Adrenal gland (tissue), 12 donors: ENCODE measurements around the gene DNAH11. TPM values are rescaled to one million over a fixed set of nuclear protein-coding genes. Genes with fewer than 3 reads are reported as not detected.
"Not testable (repeated sequence)": the region's sequence is repeated elsewhere in the genome, so short reads cannot be mapped to it uniquely, and the experiment has no call there.

Experiments used
- DNase-seq, 7 donors: peaks; one replicate each; pipeline ENCODE4 v3.0.0-alpha.2; 2019 to 2020
- H3K27ac ChIP-seq, 5 donors: fragments of 200-600 bp; sonication (generic) in 4 of 5; 1 replicate in 3 of 5; 2 replicates in 2 of 5; pipeline versions ENCODE4 v1.5.1 to v1.8.0; 2016 to 2020; ENCODE audit warnings: mild to moderate bottlenecking in 1 of 5
- H3K27me3 ChIP-seq: fragments of 200-600 bp; 2 replicates; pipeline ENCODE4 v1.8.0; 2021
- H3K36me3 ChIP-seq, 2 donors: fragments of 200-600 bp; replicated peaks in 1 of 2; 1 replicate in 1 of 2; 2 replicates in 1 of 2; pipeline versions ENCODE4 v1.5.1 to v1.8.0; 2018 to 2022
- H3K4me1 ChIP-seq, 2 donors: fragments of 200-600 bp; replicated peaks in 1 of 2; 1 replicate in 1 of 2; 2 replicates in 1 of 2; pipeline versions ENCODE4 v1.5.1 to v1.8.0; 2018 to 2021
- H3K4me3 ChIP-seq, 4 donors: fragments of 200-600 bp; sonication (generic) in 3 of 4; one replicate each; pipeline ENCODE4 v1.5.1; 2016 to 2018
- H3K9me3 ChIP-seq, 3 donors: fragments of 200-600 bp; sonication (generic) in 1 of 3; replicated peaks in 1 of 3; 1 replicate in 2 of 3; 2 replicates in 1 of 3; pipeline versions ENCODE4 v1.5.1 to v1.8.0; 2016 to 2021
- CTCF ChIP-seq, 6 experiments: fragments of 450-650 bp in 4 of 6; fragments of 200-600 bp in 2 of 6; sonication (generic) in 1 of 6; IDR thresholded peaks; 1 replicate in 5 of 6; 2 replicates in 1 of 6; pipeline versions ENCODE4 v1.5.1 to v1.8.0; 2016 to 2021; ENCODE audit warnings: antibody characterized with exemption in 6 of 6, mild to moderate bottlenecking in 2 of 6, moderate library complexity in 1 of 6
- POLR2A ChIP-seq, 2 donors: fragments of 450-650 bp; IDR thresholded peaks; one replicate each; pipeline ENCODE4 v1.6.1; 2017; ENCODE audit warnings: antibody characterized with exemption in 2 of 2, mild to moderate bottlenecking in 2 of 2, moderate library complexity in 1 of 2
- WGBS, 4 donors: extraction: QIAGEN DNeasy Blood & Tissue Kit in 2 of 4; methylation state at CpG; one replicate each; pipeline versions ENCODE4 v1.1.5 to v1.1.7; 2013 to 2017; 5-methylcytosine and 5-hydroxymethylcytosine counted together
- intact Hi-C, 2 donors: fragments of 100-400 bp; cut with DNase I; formaldehyde crosslinking; loops; one replicate each; pipeline versions ENCODE4 v1.14.1 to v1.15.0; 2022 to 2023
- polyA plus RNA-seq, 3 donors: library from polyadenylated mRNA; stranded (reverse); fragments of 200-250 nt in 2 of 3; fragments of 350-450 nt in 1 of 3; fragmentation: Illumina TruSeq in 1 of 3; extraction: RNeasy Lipid Tissue Mini Kit (QIAGEN cat#74804) in 1 of 3; gene quantifications; one replicate each; pipeline ENCODE4 v1.2.3, GENCODE V29; 2013 to 2014
- total RNA-seq, 9 donors: library from RNA; depleted of rRNA in 4 of 9; stranded (reverse); fragments of >200 nt in 4 of 9; fragments of 120-200 nt in 1 of 9; fragmentation: NEBNext Ultra II Directional in 1 of 9; extraction: Animal tissue kit (Norgen Biotek cat#: 25700) in 1 of 9; gene quantifications; one replicate each; pipeline versions ENCODE4 v1.1.0 to v1.2.4, GENCODE V29; 2013 to 2023
- donor health status: healthy with polysubstance abuse.
- donor health status: Bipolar disorder and iron deficiency.
- donor health status: DM: yes; HTN: yes; CAD: no.
- donor health status: DM: no; HTN: no; CAD: no.
- donor health status: DM: no; HTN: no; CAD: no.
- donor health status: DM: yes; HTN: yes; CAD: no.

DNAH11 gene
- total and polyA plus RNA-seq, 12 donors, result 5.1 to 77.7 (median 23.1) TPM

DNA sequence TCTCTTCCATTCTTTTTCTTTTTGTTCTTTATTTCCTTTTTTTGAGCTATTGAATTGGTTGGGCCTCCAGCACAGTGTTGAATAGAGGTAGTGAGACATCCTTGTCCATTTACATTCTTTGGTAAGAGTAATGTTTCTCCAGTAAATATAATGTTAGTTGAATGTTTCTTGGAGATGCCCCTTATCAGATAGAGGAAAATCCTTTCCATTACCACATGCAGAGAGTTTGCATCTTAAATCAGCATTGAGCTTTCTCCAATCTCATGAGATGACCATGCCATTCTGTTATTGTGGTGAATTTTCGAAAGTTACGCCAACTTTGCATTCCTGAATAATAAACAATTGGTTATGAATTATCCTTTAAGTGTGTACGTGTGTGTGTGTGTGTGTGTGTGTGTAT lies 127.7 kb downstream of the DNAH11 start:
- Histone ChIP-seq H3K27me3 (no peaks in the 10 kb centered on the region), H3K4me3 (no peak overlapping the region), H3K9me3 (no peaks in the 10 kb centered on the region), H3K4me1 (no peaks in the 10 kb centered on the region), H3K36me3 (no peaks in the 10 kb centered on the region), H3K27ac (no peak overlapping the region)
- no peak for TF ChIP-seq CTCF (IDR thresholded peaks at IDR 0.05)
- no peak for DNase-seq
- WGBS, 4 donors, result 77 to 93% (median 89%) methylated on average over 3 of the region's 3 CpGs
- intact Hi-C loops, result no loop called here

DNA sequence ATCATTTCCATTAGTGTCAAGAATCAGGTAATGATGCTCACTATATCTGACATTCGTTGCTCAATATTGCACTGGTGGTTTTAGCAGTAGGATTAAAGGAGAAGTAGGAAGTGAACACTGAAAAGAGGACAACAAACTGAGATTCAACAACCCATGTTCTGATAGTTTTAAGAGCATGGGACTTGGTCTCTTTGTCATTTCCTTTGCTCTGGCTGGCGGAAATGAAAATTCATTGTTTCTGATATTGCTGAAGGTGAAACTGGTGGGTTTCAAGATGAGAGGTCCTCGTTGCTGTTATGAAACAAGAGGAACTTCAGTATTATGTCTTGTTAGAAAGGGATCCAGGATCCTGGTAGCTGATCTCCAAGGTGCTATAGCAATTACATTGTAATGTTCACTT lies 129.0 kb downstream of the DNAH11 start:
- H3K4me3 ChIP-seq, result no peak overlapping the region
- no peaks in the 10 kb centered on the region for H3K27me3 ChIP-seq
- DNase-seq, result no peak
- H3K27ac ChIP-seq, result no peak overlapping the region
- TF ChIP-seq POLR2A (IDR thresholded peaks at IDR 0.05) (no peak), CTCF (IDR thresholded peaks at IDR 0.05) (no peak)
- H3K9me3 ChIP-seq, result no peaks in the 10 kb centered on the region
- no peaks in the 10 kb centered on the region for H3K36me3 ChIP-seq
- no peaks in the 10 kb centered on the region for H3K4me1 ChIP-seq
- intact Hi-C loops, result no loop called here
- WGBS, 4 donors, result 64 to 83% (median 73%) methylated on average over 3 of the region's 3 CpGs

DNA sequence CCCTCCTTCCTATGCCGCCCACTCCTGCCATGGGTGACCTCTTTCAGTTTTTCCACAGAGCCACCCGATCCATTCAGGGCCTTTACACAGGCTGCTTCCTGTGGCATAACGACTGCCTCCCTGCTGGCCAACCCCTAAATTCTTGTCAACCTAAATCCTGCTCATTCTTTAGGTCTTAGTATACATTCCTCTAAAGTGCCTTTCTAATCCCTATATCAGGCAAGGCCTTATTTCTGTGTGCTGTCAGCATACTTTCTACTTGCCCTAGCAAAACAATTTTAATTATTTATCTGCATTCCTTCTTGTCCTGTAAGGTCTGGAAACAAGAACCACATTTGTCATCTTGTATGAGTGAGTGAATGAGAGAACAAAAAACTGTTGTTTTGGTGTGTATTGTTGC lies 132.4 kb downstream of the DNAH11 start:
- TF ChIP-seq CTCF (IDR thresholded peaks at IDR 0.05) (no peak), POLR2A (IDR thresholded peaks at IDR 0.05) (no peak)
- intact Hi-C loops, result no loop called here

DNA sequence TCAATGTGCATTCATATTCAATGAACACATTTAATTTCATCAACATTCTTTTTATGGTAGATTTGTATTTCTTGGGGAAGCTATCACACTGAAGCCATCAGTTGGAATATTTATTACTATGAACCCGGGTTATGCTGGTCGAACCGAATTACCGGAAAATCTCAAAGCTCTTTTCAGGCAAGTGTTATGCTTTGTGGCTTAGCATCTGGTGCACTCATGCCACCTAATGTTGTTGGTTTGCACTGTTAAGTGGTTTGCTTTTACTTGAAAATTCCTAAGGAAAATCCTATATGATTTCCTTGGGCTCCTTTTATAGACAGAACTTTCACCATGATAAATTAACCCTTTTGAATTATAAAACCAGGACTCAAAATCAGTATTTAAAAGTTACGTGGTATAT lies 147.9 kb downstream of the DNAH11 start:
- no peaks in the 10 kb centered on the region for H3K36me3 ChIP-seq
- no peaks in the 10 kb centered on the region for H3K4me1 ChIP-seq
- intact Hi-C loops, result no loop called here
- no peaks in the 10 kb centered on the region for H3K27me3 ChIP-seq
- peak in 3 of 7 donors; percentile 22 to 27 (median 27) for DNase-seq
- no peak overlapping the region for H3K4me3 ChIP-seq
- no peaks in the 10 kb centered on the region for H3K9me3 ChIP-seq
- TF ChIP-seq POLR2A (IDR thresholded peaks at IDR 0.05), result no peak
- TF ChIP-seq CTCF (IDR thresholded peaks at IDR 0.05), result peak in 4 of 6 experiments; percentile 18 to 32 (median 30)
- 37 to 47% (median 45%) methylated on average over 5 of the region's 5 CpGs for whole genome bisulfite sequencing, 4 donors
- no peak overlapping the region for H3K27ac ChIP-seq

More for the DNA sequence above, 132.4 kb downstream of the DNAH11 start:
- H3K27me3 ChIP-seq, result no peaks in the 10 kb centered on the region
- no peak overlapping the region for H3K27ac ChIP-seq
- WGBS, 4 donors, result 61 to 74% (median 71%) methylated on average over 3 of the region's 3 CpGs
- H3K36me3 ChIP-seq, result no peaks in the 10 kb centered on the region
- peaks cover 0 to 7% (median 0%) of the 10 kb centered on the region in 3 donors for H3K9me3 ChIP-seq
- H3K4me1 ChIP-seq, result no peaks in the 10 kb centered on the region
- no peak overlapping the region for H3K4me3 ChIP-seq
- no peak for DNase-seq

- H3K9me3 ChIP-seq, H3K27me3 ChIP-seq, H3K4me3 ChIP-seq, H3K27ac ChIP-seq, intact Hi-C loops, H3K36me3 ChIP-seq, DNase-seq, H3K4me1 ChIP-seq: not testable (repeated sequence)
- WGBS, 4 donors, result 54 to 72% (median 62%) methylated on average over 2 to 5 of the region's 5 CpGs
Observed at GRCh38 chr7:21691146-21691545, 148.3 kb downstream of the DNAH11 start.

DNA sequence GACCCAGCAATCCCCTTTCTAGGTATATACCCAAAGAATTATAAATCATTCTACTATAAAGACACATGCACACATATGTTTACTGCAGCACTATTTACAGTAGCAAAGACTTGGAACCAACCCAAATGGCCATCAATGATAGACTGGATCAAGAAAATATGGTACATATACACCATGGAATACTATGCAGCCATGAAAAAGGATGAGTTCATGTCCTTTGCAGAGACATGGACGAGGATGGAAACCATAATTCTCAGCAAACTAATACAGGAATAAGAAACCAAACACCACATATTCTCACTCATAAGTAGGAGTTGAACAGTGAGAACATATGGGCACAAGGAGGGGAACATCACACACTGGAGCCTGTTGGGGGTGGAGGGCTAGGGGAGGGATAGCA lies 157.7 kb downstream of the DNAH11 start:
- 71 to 78% (median 76%) methylated on average over 1 of the region's 1 CpG for WGBS, 4 donors

More for the DNA sequence above, 157.7 kb downstream of the DNAH11 start:
- H3K9me3 ChIP-seq, DNase-seq, H3K4me3 ChIP-seq, H3K27ac ChIP-seq, H3K36me3 ChIP-seq, H3K4me1 ChIP-seq, intact Hi-C loops, H3K27me3 ChIP-seq: not testable (repeated sequence)
